Right lobe of liver (tissue), 6 donors: ENCODE results near the gene FRMD4A. TPM values are rescaled to one million over a fixed set of nuclear protein-coding genes. Genes with fewer than 3 reads are reported as not detected.

Source experiments
- ATAC-seq, 4 donors: fragments of 200-7000 bp; cut with Tn5 transposase; one replicate each; pipeline ENCODE4 v1.9.1; 2020; ENCODE audit warnings: mild to moderate bottlenecking in 4 of 4, moderate library complexity in 4 of 4
- DNase-seq, 3 donors: peaks; one replicate each; pipeline ENCODE4 v3.0.0-alpha.2; 2020
- H3K27ac ChIP-seq, 3 donors: fragments of 200-600 bp; one replicate each; pipeline ENCODE4 v1.8.0; 2022
- H3K27me3 ChIP-seq, 2 donors: fragments of 200-600 bp; one replicate each; pipeline ENCODE4 v1.8.0; 2022
- H3K36me3 ChIP-seq, 4 donors: fragments of 200-600 bp; sonication (generic) in 1 of 4; one replicate each; pipeline versions ENCODE4 v1.5.1 to v1.8.0; 2017 to 2022; ENCODE audit warnings: control low read depth in 1 of 4
- H3K4me1 ChIP-seq, 4 donors: fragments of 200-600 bp; sonication (generic) in 1 of 4; one replicate each; pipeline versions ENCODE4 v1.5.1 to v1.8.0; 2017 to 2022; ENCODE audit warnings: control low read depth in 1 of 4
- H3K4me3 ChIP-seq, 3 donors: fragments of 200-600 bp; one replicate each; pipeline ENCODE4 v1.8.0; 2022
- H3K9me3 ChIP-seq, 4 donors: fragments of 200-600 bp; sonication (generic) in 1 of 4; one replicate each; pipeline versions ENCODE4 v1.5.1 to v1.8.0; 2017 to 2022; ENCODE audit warnings: control low read depth in 1 of 4
- POLR2A ChIP-seq: fragments of 450-650 bp; IDR thresholded peaks from one replicate; pipeline ENCODE4 v1.6.1; 2017; ENCODE audit warnings: antibody characterized with exemption, mild to moderate bottlenecking
- WGBS: methylation state at CpG from one replicate; pipeline ENCODE4 v1.1.6; 2018; ENCODE audit warnings: low coverage, low lambda C conversion rate; ENCODE audit not compliant: insufficient coverage; ENCODE audit errors: missing lambda C conversion rate; 5-methylcytosine and 5-hydroxymethylcytosine counted together
- intact Hi-C, 2 donors: fragments of 100-400 bp; cut with DNase I; formaldehyde crosslinking; loops; one replicate each; pipeline versions ENCODE4 v1.11.2 to v1.14.1; 2022
- total RNA-seq, 6 experiments: library from RNA; depleted of rRNA in 2 of 6; stranded (reverse); fragments of >200 nt in 2 of 6; fragmentation: NEBNext Ultra II Directional in 3 of 6; extraction: Animal tissue kit (Norgen Biotek cat#: 25700) in 3 of 6; gene quantifications; one replicate each; pipeline versions ENCODE4 v1.1.0 to v1.2.4, GENCODE V29; 2016 to 2023
- TF ChIP-seq, protein P1 (sequence below), 4 donors: fragments of 200-600 bp in 3 of 4; fragments of 450-650 bp in 1 of 4; IDR thresholded peaks; one replicate each; pipeline versions ENCODE4 v1.5.1 to v1.8.0; 2016 to 2022; ENCODE audit warnings: antibody characterized with exemption in 4 of 4, mild to moderate bottlenecking in 2 of 4
- donor health status: DM: no; HTN: yes; CAD: no.
- donor health status: DM: no; HTN: no; CAD: no.
- donor health status: DM: no; HTN: no; CAD: no.
- donor health status: DM: no; HTN: yes; CAD: no.
- donor health status: DM: no; HTN: yes; CAD: no.

FRMD4A gene
- total RNA-seq, 6 experiments from 2014 or later, result 8.4 to 22.8 (median 13.3) TPM

DNA sequence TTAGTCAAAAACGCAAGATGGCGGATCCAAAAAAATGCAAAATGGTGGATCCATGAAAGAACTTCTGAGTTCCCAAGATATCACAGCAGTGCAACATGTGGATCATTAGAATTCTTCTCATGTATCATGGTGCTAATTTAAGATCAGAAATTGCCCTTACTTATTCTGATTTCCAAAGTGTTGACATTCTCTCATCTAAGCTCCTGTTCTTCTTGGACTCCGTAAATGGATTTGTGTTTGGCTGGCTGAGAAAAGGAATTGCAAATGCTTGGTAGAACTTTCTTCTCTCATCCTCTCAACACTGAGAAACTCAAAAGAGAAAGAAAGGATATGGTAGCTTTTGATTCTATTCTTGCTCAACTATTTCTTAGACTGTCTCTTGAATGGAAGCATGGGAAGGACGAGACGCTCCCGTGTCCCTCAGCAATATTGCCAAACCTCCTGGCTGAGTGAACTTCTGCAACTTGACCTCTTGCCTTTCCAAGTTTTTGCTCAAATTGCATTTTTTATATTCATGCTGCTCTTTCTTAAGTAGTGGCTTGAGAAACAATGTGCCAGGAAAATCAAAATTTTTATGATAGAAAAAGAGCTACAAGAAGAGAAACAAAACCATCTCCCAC, 44.7 kb downstream of the FRMD4A start:
- DNase-seq, result no peak
- no peak for TF ChIP-seq POLR2A
- TF ChIP-seq, protein P1, sequence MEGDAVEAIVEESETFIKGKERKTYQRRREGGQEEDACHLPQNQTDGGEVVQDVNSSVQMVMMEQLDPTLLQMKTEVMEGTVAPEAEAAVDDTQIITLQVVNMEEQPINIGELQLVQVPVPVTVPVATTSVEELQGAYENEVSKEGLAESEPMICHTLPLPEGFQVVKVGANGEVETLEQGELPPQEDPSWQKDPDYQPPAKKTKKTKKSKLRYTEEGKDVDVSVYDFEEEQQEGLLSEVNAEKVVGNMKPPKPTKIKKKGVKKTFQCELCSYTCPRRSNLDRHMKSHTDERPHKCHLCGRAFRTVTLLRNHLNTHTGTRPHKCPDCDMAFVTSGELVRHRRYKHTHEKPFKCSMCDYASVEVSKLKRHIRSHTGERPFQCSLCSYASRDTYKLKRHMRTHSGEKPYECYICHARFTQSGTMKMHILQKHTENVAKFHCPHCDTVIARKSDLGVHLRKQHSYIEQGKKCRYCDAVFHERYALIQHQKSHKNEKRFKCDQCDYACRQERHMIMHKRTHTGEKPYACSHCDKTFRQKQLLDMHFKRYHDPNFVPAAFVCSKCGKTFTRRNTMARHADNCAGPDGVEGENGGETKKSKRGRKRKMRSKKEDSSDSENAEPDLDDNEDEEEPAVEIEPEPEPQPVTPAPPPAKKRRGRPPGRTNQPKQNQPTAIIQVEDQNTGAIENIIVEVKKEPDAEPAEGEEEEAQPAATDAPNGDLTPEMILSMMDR (IDR thresholded peaks at IDR 0.05), result no peak
- H3K27ac ChIP-seq, result no peak overlapping the region
- 78% methylated on average over 6 of the region's 6 CpGs for WGBS
- ATAC-seq, result no peak
- H3K4me3 ChIP-seq, result no peak overlapping the region
- H3K4me1 ChIP-seq, result no peaks in the 10 kb centered on the region
- no peaks in the 10 kb centered on the region for H3K9me3 ChIP-seq
- no peaks in the 10 kb centered on the region for H3K27me3 ChIP-seq
- no peaks in the 10 kb centered on the region for H3K36me3 ChIP-seq
- intact Hi-C loops, result no loop called here

GRCh38 chr10:14282276-14282675, 48.4 kb downstream of the FRMD4A start:
- TF ChIP-seq, protein P1 (IDR thresholded peaks at IDR 0.05), result no peak
- TF ChIP-seq POLR2A, result no peak
- intact Hi-C loops, result no loop called here
- no peaks in the 10 kb centered on the region for H3K4me1 ChIP-seq
- H3K27me3 ChIP-seq, result no peaks in the 10 kb centered on the region
- no peak overlapping the region for H3K4me3 ChIP-seq
- DNase-seq (no peak), ATAC-seq (no peak)
- no peak overlapping the region for H3K27ac ChIP-seq
- 85% methylated on average over 4 of the region's 4 CpGs for WGBS
- H3K9me3 ChIP-seq, result no peaks in the 10 kb centered on the region
- H3K36me3 ChIP-seq, result no peaks in the 10 kb centered on the region

GRCh38 chr10:14278533-14278932, 52.2 kb downstream of the FRMD4A start:
- TF ChIP-seq, protein P1 (IDR thresholded peaks at IDR 0.05), result no peak
- no peak for TF ChIP-seq POLR2A
- ATAC-seq (no peak), DNase-seq (no peak)
- WGBS, result 87% methylated on average over 8 of the region's 8 CpGs
- Histone ChIP-seq H3K27me3 (no peaks in the 10 kb centered on the region), H3K9me3 (no peaks in the 10 kb centered on the region), H3K4me3 (no peak overlapping the region), H3K27ac (no peak overlapping the region), H3K36me3 (no peaks in the 10 kb centered on the region), H3K4me1 (no peaks in the 10 kb centered on the region)
- intact Hi-C loops, result no loop called here

DNA sequence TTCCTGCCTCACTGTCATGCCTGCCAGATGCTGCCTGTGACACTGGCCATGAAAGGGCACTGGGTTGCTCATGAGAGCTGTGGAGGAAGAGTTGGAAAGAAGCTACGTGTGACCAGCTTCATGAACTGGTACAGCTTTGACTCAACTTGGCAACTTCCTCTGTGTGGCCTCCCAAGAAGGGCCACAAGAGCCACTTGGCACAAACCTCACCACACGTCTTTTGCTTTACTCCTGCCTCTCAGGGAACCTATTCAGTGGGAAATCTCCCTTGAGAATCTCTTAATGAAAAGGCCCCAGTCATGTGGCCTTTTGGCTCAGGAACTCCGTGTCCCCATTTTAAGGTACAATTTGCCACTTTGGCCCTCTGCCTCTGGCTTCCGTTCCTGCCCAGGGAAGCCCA, 54.5 kb downstream of the FRMD4A start:
- Histone ChIP-seq H3K36me3 (no peaks in the 10 kb centered on the region), H3K27ac (no peak overlapping the region), H3K27me3 (no peaks in the 10 kb centered on the region), H3K4me1 (no peaks in the 10 kb centered on the region), H3K4me3 (no peak overlapping the region), H3K9me3 (no peaks in the 10 kb centered on the region)
- 70% methylated on average over 4 of the region's 4 CpGs for WGBS
- TF ChIP-seq, protein P1 (IDR thresholded peaks at IDR 0.05), result no peak
- TF ChIP-seq POLR2A, result no peak
- no peak for DNase-seq
- intact Hi-C loops, result no loop called here
- ATAC-seq, result no peak

- WGBS, result 87% methylated on average over 3 of the region's 3 CpGs
- Histone ChIP-seq H3K4me1 (no peaks in the 10 kb centered on the region), H3K4me3 (no peak overlapping the region), H3K36me3 (no peaks in the 10 kb centered on the region), H3K27me3 (no peaks in the 10 kb centered on the region), H3K9me3 (no peaks in the 10 kb centered on the region), H3K27ac (no peak overlapping the region)
- intact Hi-C loops, result no loop called here
- ATAC-seq (no peak), DNase-seq (no peak)
- TF ChIP-seq, protein P1 (IDR thresholded peaks at IDR 0.05), result no peak
- TF ChIP-seq POLR2A, result no peak
Observed at GRCh38 chr10:14271621-14272020, 59.1 kb downstream of the FRMD4A start.
